OCI-M1 (cell line): ENCODE results near the gene NXN.
"Not testable (repeated sequence)": the region's sequence is repeated elsewhere in the genome, so short reads cannot be mapped to it uniquely, and the experiment has no call there.

Experiments used
- DNase-seq: peaks from one replicate; lab custom pipeline; 2025; lab: John Stamatoyannopoulos, UW

The NXN gene

GRCh38 chr17:767076-767475 lies 212.5 kb downstream of the NXN start:
- DNase-seq, result no peak

GRCh38 chr17:760371-760770 lies 219.2 kb downstream of the NXN start:
- no peak for DNase-seq

- no peak for DNase-seq
These were observed 219.6 kb downstream of the NXN start for GRCh38 chr17:759964-760363.

GRCh38 chr17:756010-756567 lies 223.5 kb downstream of the NXN start:
- DNase-seq, result not testable (repeated sequence)

GRCh38 chr17:755319-755961 lies 224.1 kb downstream of the NXN start:
- not testable (repeated sequence) for DNase-seq

GRCh38 chr17:753418-753817 lies 226.2 kb downstream of the NXN start:
- DNase-seq, result no peak

- DNase-seq, result no peak
These were observed 226.9 kb downstream of the NXN start for GRCh38 chr17:752620-753219.

- peak; percentile 90 for DNase-seq
These were observed 227.5 kb downstream of the NXN start, which contains the start of gene GEMIN4 for GRCh38 chr17:752002-752619. Gene GEMIN4, minus strand, starts transcription at chr17:752264. Its CDS starts 122 bp downstream, at chr17:752142.

- DNase-seq, result peak; percentile 37
These were observed 228.1 kb downstream of the NXN start for GRCh38 chr17:751269-752001.

- DNase-seq, result no peak
These were observed 229.0 kb downstream of the NXN start for GRCh38 chr17:750431-751037.

- not testable (repeated sequence) for DNase-seq
These were observed 230.2 kb downstream of the NXN start for GRCh38 chr17:749359-749758.
